GM12874 (cell line): Measurements from ENCODE around the gene FAM13A.

ENCODE experiments used
- TF ChIP-seq, protein P1 (sequence below): IDR thresholded peaks from 2 replicates; pipeline ENCODE4 v1.5.1; 2011; ENCODE audit warnings: low read depth, mild to moderate bottlenecking, control low read depth, low read length, moderate library complexity; ENCODE audit not compliant: insufficient read depth

Gene FAM13A

DNA sequence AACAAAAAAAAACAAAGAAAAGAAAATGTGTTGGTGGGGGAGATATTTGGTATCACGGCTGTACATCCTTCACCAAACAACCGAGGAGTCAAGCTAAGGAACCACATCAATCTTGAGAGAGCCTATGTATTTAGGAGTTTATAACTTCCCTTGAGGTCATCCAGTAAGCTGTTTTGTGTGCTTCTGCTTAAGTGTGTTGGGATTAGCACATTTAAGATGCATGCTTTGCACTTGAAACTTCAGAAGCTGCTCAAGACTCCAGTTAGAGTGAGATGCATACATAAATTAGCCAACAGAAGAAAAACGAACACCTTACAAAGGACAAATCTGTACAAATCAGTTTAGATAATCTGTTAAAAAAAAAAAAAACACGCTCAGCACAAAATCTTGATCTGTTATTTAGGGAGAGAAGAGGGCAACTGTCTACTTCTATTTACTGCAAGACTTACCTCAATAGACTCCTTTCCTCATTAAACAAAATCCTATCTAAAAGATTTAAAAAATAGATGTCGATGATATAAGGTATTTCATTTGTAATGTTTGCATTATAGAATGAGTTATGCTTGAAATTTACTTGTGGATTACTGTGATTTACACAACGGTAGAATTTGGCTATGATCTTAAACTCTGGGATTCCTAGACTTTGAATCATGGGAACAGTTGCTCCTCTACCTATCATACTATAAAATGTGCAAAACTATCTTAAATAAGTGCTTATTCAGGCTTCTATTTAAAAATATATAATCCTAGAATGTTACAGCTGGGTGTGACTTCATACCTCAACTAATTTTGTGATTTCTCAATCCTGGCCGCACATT, 305.5 kb downstream of the FAM13A start:
- TF ChIP-seq, protein P1, sequence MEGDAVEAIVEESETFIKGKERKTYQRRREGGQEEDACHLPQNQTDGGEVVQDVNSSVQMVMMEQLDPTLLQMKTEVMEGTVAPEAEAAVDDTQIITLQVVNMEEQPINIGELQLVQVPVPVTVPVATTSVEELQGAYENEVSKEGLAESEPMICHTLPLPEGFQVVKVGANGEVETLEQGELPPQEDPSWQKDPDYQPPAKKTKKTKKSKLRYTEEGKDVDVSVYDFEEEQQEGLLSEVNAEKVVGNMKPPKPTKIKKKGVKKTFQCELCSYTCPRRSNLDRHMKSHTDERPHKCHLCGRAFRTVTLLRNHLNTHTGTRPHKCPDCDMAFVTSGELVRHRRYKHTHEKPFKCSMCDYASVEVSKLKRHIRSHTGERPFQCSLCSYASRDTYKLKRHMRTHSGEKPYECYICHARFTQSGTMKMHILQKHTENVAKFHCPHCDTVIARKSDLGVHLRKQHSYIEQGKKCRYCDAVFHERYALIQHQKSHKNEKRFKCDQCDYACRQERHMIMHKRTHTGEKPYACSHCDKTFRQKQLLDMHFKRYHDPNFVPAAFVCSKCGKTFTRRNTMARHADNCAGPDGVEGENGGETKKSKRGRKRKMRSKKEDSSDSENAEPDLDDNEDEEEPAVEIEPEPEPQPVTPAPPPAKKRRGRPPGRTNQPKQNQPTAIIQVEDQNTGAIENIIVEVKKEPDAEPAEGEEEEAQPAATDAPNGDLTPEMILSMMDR: no peak

DNA sequence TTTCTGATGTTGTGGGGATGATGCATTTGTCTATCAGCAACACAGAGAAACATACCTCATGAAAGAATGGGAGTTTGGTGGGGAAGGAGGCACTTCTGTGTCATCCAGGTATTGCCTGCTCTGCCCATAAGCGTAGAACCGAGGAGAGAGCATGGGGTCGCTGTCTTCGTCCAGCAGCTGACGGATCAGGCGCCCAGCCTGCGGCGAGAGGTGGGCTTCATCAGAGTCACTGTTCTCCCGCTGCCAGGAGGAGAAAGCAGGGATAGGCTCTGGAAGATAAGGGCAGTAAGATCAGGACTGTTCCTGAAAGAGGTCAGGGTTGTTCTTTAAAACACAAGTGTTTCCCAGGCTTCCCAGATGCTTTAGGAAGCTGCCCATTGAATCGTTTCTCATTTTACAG, 306.6 kb downstream of the FAM13A start:
- TF ChIP-seq, protein P1: no peak

DNA sequence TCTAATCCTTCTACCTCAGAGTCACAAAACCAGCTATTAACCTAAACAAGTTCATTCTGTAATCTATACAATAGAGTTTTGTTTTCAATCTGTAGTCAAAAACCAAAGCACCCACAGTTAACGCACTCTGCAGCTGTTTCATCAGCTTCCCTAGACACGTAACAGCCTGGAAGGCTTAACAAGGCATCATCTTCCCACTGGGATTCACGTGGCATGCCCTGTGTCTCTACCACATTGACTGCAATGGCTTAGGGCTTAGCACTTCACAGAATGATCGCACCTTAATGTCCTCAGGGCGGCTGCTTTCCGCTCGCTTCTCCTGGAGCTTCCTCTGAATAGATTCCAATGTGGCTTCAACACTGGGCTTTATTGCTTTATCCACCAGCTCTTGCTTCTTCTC, 309.6 kb downstream of the FAM13A start:
- TF ChIP-seq, protein P1: no peak

DNA sequence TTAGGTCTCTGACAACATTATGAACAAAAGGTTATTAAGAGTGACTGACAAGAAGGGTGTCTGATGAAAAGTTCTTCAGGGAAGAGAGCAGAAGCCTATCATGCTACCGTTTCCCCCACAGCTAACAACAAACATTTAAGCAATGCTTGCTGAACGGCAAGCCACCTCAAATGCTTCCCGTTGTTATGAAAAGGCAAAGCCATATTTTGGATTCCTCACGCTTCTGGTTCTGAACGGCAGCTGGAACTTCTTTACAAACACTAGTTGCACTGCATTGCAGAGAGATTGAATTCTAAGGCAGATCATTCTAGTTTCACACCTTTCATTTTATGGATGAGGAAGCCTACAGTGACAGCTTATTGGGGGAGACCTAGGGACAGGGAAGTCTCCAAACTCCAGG, 310.8 kb downstream of the FAM13A start:
- TF ChIP-seq, protein P1: no peak

DNA sequence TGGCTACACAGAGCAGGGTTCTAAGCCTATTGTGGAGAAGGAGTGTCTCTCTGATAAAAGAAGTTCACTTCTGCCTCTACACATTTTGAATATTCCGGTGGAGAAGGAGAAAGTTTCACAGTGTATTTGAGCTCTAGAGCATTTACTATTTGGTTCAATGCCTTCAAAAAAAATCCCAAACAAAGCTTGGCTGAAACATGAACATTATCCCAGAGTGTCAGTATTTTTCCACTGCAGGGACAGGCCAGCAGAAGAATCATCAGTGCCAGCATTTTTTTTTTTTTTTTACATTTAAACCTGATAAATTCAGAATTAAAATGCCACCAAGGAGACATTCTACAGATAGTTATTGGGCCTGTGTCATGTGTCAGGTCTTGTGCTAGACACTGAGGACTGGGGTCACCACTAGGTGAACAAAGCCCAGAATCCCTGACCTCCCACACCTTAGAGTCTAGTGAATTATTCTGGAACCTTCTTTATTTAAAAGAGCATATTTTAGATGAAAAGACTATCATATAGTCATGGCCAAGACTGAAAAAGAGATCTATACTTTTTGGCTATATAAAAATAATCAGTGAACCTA, 311.3 kb downstream of the FAM13A start:
- TF ChIP-seq, protein P1: no peak

DNA sequence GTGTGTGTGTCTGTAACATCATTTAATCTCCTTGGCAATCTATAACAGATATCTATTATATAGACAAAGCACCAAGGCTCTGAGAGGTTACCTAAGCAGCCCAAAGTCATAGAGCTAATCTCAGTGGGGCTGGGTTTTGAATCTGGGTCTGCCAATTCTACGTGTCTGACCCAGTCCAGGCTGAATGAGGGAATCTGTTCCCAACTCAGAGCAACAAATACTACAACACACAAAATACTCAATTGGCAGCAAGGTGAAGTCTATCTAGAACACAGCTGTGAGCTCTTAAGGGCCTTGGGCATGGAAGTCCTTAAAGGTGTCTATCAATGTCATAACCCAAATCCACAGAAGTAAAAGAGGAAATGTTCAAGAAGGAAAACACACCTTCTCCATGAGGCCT, 311.8 kb downstream of the FAM13A start:
- TF ChIP-seq, protein P1: no peak

DNA sequence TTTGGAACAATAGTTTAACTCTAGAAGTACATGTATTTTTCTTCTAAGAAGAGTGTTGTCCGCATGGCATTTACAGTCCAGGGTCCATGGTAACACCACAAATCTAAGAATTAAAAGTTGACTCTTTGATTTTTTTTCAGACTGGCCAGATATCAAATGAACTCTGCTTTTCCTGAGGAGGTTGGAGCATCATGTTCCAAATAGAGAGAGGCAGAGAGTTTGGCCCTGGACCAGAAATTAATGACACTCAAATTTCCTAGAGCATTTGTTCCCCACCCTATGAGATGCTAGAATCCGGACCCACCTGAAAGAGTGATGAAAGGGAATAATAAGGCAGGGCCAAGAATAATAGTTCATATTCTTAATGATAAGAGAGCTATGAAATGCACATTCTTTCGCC, 312.4 kb downstream of the FAM13A start:
- TF ChIP-seq, protein P1: no peak
